NCI-H460 (cell line): ENCODE measurements around the gene PERP. TPM values are rescaled to one million over a fixed set of nuclear protein-coding genes. Genes with fewer than 3 reads are reported as not detected.
"Not testable (repeated sequence)": the region's sequence is repeated elsewhere in the genome, so short reads cannot be mapped to it uniquely, and the experiment has no call there.

Experiments
- DNase-seq: peaks from one replicate; pipeline ENCODE4 v3.0.0-alpha.2; 2016; ENCODE audit warnings: low read depth; ENCODE audit errors: extremely low read depth
- polyA plus RNA-seq: library from polyadenylated mRNA; depleted of rRNA; stranded (reverse); fragments of >200 nt; gene quantifications from 2 replicates; pipeline ENCODE4 v1.2.3, GENCODE V29; 2014; cell fraction: nucleus; rRNA removed
- total RNA-seq: library from RNA; depleted of rRNA; stranded (reverse); fragments of >200 nt; shearing (Covaris generic); gene quantifications from 2 replicates; pipeline ENCODE4 v1.2.3, GENCODE V29; 2014; rRNA removed

The PERP gene
- 87.1 and 90.5 TPM in 2 replicates for total RNA-seq
- polyA plus RNA-seq: 57.7 and 68.0 TPM in 2 replicates

- peak; percentile 60 for DNase-seq
Observed at GRCh38 chr6:138107078-138107751, at the start of gene PERP. Gene PERP, minus strand, starts transcription at chr6:138107419. Its CDS starts 79 bp downstream, at chr6:138107340.

GRCh38 chr6:138155443-138155842 lies 48.2 kb upstream of the PERP start:
- DNase-seq: no peak

GRCh38 chr6:138146544-138146943 lies 39.3 kb upstream of the PERP start:
- DNase-seq: no peak

GRCh38 chr6:138145402-138145801 lies 38.2 kb upstream of the PERP start:
- DNase-seq: no peak

- no peak for DNase-seq
Observed at GRCh38 chr6:138142806-138143205, 35.6 kb upstream of the PERP start.

GRCh38 chr6:138129190-138129589 lies 22.0 kb upstream of the PERP start:
- DNase-seq: no peak

GRCh38 chr6:138128096-138128495 lies 20.9 kb upstream of the PERP start:
- no peak for DNase-seq

GRCh38 chr6:138124096-138124495 lies 16.9 kb upstream of the PERP start:
- DNase-seq: no peak

GRCh38 chr6:138119976-138120375 lies 12.8 kb upstream of the PERP start:
- no peak for DNase-seq

GRCh38 chr6:138119229-138119628 lies 12.0 kb upstream of the PERP start:
- not testable (repeated sequence) for DNase-seq

- no peak for DNase-seq
Observed at GRCh38 chr6:138117376-138117914, 10.2 kb upstream of the PERP start.

- no peak for DNase-seq
Observed at GRCh38 chr6:138116661-138116999, 9.4 kb upstream of the PERP start.

- peak; percentile 44 for DNase-seq
Observed at GRCh38 chr6:138115877-138116660, 8.8 kb upstream of the PERP start.

GRCh38 chr6:138115201-138115600 lies 8.0 kb upstream of the PERP start:
- DNase-seq: no peak

GRCh38 chr6:138113588-138114210 lies 6.5 kb upstream of the PERP start:
- DNase-seq: no peak

GRCh38 chr6:138110229-138110628 lies 3.0 kb upstream of the PERP start:
- no peak for DNase-seq

GRCh38 chr6:138109042-138109997 lies 2.1 kb upstream of the PERP start:
- DNase-seq: peak; percentile 68

- DNase-seq: no peak
Observed at GRCh38 chr6:138107752-138108592, 753 bp upstream of the PERP start.

GRCh38 chr6:138106665-138107077 lies 548 bp downstream of the PERP start:
- no peak for DNase-seq
